Parathyroid adenoma (tissue), 2 donors: ENCODE measurements around the gene GNG14.

Experiments
- H2AFZ ChIP-seq: fragments of 300-600 bp; sonication (generic); one replicate; pipeline ENCODE4 v1.7.0; 2017; ENCODE audit warnings: antibody characterized with exemption, mild to moderate bottlenecking
- H3K27ac ChIP-seq: fragments of 300-600 bp; sonication (generic); one replicate; pipeline ENCODE4 v1.7.0; 2017
- H3K27me3 ChIP-seq: fragments of 300-600 bp; sonication (generic); one replicate; pipeline ENCODE4 v1.7.0; 2017; ENCODE audit warnings: low read length; ENCODE audit not compliant: control insufficient read depth, insufficient read depth
- H3K36me3 ChIP-seq: fragments of 300-600 bp; sonication (generic); one replicate; pipeline ENCODE4 v1.7.0; 2017; ENCODE audit warnings: low read length; ENCODE audit not compliant: control insufficient read depth, insufficient read depth
- H3K4me1 ChIP-seq: fragments of 300-600 bp; sonication (generic); one replicate; pipeline ENCODE4 v1.7.0; 2017; ENCODE audit warnings: control low read depth
- H3K4me2 ChIP-seq: fragments of 300-600 bp; sonication (generic); one replicate; pipeline ENCODE4 v1.7.0; 2017; ENCODE audit warnings: low read length
- H3K4me3 ChIP-seq: fragments of 300-600 bp; sonication (generic); one replicate; pipeline ENCODE4 v1.7.0; 2017; ENCODE audit warnings: low read depth, low read length
- H3K79me2 ChIP-seq: fragments of 300-600 bp; sonication (generic); one replicate; pipeline ENCODE4 v1.7.0; 2017; ENCODE audit warnings: control low read depth
- H3K9ac ChIP-seq: fragments of 300-600 bp; sonication (generic); one replicate; pipeline ENCODE4 v1.7.0; 2017; ENCODE audit warnings: mild to moderate bottlenecking
- H3K9me3 ChIP-seq: fragments of 300-600 bp; sonication (generic); one replicate; pipeline ENCODE4 v1.7.0; 2017; ENCODE audit warnings: low read length; ENCODE audit not compliant: control insufficient read depth
- TF ChIP-seq, protein P1 (sequence below): fragments of 300-600 bp; sonication (generic); IDR thresholded peaks from one replicate; pipeline ENCODE4 v1.7.0; 2017; ENCODE audit warnings: antibody characterized with exemption, mild to moderate bottlenecking
- donor health status: primary hyperparathyroidism.

GNG14 gene

DNA sequence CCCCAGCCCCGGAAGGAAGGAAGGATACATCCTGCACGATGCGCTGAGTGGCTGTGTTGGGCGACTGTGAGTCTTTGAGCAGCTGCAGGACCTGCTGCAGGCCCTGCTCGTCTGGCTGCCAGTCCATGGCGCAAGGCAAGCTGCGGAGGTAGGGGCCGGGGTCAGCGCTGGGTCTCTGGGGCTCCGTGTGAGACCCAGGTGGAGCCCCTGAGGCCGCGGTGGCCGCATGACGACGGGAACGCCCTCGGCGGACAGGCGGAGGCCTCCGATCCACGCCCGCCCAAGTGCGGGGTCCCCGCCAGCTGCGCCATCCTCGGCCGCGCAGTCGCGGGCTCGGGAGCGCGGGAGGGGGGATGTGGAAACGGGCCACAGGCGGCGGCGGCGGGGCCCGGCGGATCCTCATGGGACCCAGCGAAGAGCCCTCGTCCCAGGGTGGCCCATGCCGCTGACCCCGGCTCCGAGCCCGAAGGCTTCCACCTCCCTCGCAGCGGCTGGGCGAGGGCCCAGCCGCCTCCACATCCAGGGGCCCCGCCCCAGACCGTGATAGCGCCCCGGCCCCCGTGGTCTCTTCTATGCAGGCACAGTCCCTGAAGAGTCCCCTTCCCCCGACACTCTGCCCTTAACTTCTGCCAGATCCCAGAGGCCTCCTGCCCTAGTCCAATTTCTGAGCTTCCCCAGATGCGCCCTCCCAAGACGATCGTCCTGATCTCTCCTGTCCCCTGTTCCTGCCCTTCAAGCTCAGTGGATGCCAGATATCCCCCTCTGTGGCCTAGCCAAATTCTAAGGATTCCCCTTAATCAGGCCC is 33.3 kb downstream of the GNG14 start:
- peak overlapping the region; percentile 92 for H3K9ac ChIP-seq
- H3K4me3 ChIP-seq, result peak overlapping the region; percentile 90
- peak overlapping the region; percentile 99 for H2AFZ ChIP-seq
- H3K36me3 ChIP-seq, result no peaks in the 10 kb centered on the region
- peak overlapping the region; percentile 86 for H3K27ac ChIP-seq
- H3K79me2 ChIP-seq, result peaks cover 46% of the 10 kb centered on the region
- peak overlapping the region; percentile 99 for H3K4me2 ChIP-seq
- H3K9me3 ChIP-seq, result no peaks in the 10 kb centered on the region
- H3K27me3 ChIP-seq, result no peaks in the 10 kb centered on the region
- TF ChIP-seq, protein P1, sequence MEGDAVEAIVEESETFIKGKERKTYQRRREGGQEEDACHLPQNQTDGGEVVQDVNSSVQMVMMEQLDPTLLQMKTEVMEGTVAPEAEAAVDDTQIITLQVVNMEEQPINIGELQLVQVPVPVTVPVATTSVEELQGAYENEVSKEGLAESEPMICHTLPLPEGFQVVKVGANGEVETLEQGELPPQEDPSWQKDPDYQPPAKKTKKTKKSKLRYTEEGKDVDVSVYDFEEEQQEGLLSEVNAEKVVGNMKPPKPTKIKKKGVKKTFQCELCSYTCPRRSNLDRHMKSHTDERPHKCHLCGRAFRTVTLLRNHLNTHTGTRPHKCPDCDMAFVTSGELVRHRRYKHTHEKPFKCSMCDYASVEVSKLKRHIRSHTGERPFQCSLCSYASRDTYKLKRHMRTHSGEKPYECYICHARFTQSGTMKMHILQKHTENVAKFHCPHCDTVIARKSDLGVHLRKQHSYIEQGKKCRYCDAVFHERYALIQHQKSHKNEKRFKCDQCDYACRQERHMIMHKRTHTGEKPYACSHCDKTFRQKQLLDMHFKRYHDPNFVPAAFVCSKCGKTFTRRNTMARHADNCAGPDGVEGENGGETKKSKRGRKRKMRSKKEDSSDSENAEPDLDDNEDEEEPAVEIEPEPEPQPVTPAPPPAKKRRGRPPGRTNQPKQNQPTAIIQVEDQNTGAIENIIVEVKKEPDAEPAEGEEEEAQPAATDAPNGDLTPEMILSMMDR, result no peak
- peaks cover 13% of the 10 kb centered on the region for H3K4me1 ChIP-seq

- H3K4me3 ChIP-seq, result peak overlapping the region; percentile 90
- H3K79me2 ChIP-seq, result peaks cover 39% of the 10 kb centered on the region
- H3K27ac ChIP-seq, result peak overlapping the region; percentile 86
- peak overlapping the region; percentile 99 for H2AFZ ChIP-seq
- peak overlapping the region; percentile 92 for H3K9ac ChIP-seq
- no peaks in the 10 kb centered on the region for H3K36me3 ChIP-seq
- H3K9me3 ChIP-seq, result no peaks in the 10 kb centered on the region
- peak overlapping the region; percentile 99 for H3K4me2 ChIP-seq
- no peaks in the 10 kb centered on the region for H3K27me3 ChIP-seq
- TF ChIP-seq, protein P1, result no peak
- peaks cover 13% of the 10 kb centered on the region for H3K4me1 ChIP-seq
Measured at GRCh38 chr19:12721656-12722565, 34.1 kb downstream of the GNG14 start.

DNA sequence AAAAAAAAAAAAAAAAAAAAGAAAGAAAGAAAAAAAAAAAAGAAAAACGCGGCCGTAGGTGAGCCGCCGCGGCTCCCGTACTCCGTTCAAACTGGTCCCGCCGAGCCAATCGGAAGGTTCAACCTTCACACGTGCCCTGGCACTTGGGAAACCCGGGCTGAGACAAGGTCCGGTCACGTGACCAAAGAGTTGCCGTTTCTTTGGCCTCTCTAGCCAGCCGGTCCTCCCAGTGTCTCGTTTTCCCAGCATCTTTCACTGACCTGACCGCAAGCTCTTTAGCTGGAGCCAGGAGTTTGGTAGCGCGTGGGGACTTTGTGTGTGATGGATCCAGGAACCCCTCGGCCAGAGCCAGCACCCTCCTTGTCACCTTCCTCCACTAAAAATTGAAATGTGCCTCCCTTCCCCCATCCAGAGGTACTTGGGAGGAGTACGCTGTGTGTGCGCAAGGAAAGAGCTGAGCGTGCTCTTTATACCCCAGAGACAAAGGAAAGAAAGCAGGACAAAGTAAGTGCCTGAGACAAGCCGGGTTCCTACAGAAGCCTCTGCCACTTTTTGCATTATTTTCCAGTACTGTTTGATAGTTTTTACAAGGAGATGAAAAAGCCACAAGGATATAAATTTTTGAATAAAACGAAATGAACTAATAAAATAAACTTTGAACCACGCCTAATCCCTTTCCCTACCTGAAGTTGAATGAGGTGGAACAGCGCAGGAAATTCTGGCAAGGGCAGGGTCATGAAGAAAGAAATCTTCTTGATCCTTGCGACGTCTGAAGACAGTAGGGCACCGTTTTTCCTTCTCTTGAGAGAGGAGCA is 35.0 kb downstream of the GNG14 start:
- TF ChIP-seq, protein P1, result no peak
- H2AFZ ChIP-seq, result peak overlapping the region; percentile 99
- peaks cover 13% of the 10 kb centered on the region for H3K4me1 ChIP-seq
- peak overlapping the region; percentile 99 for H3K4me2 ChIP-seq
- no peaks in the 10 kb centered on the region for H3K27me3 ChIP-seq
- peak overlapping the region; percentile 86 for H3K27ac ChIP-seq
- H3K9ac ChIP-seq, result peak overlapping the region; percentile 92
- H3K4me3 ChIP-seq, result peak overlapping the region; percentile 90
- H3K36me3 ChIP-seq, result no peaks in the 10 kb centered on the region
- H3K79me2 ChIP-seq, result peaks cover 34% of the 10 kb centered on the region
- no peaks in the 10 kb centered on the region for H3K9me3 ChIP-seq

- H3K4me3 ChIP-seq, result peak overlapping the region; percentile 90
- H2AFZ ChIP-seq, result peak overlapping the region; percentile 99
- no peaks in the 10 kb centered on the region for H3K36me3 ChIP-seq
- H3K27ac ChIP-seq, result peak overlapping the region; percentile 86
- H3K4me1 ChIP-seq, result peaks cover 13% of the 10 kb centered on the region
- peak overlapping the region; percentile 99 for H3K4me2 ChIP-seq
- H3K27me3 ChIP-seq, result no peaks in the 10 kb centered on the region
- H3K9me3 ChIP-seq, result no peaks in the 10 kb centered on the region
- TF ChIP-seq, protein P1, result no peak
- peak overlapping the region; percentile 24 for H3K9ac ChIP-seq
- peaks cover 32% of the 10 kb centered on the region for H3K79me2 ChIP-seq
Measured at GRCh38 chr19:12723381-12723640, 35.5 kb downstream of the GNG14 start.
